Neural cell (in vitro differentiated cells): ENCODE measurements around the gene C7orf25.

ENCODE experiments used
- EP300 ChIP-seq: fragments of 450-650 bp; conservative IDR thresholded peaks from 2 replicates; pipeline ENCODE4 v1.6.1; 2014; ENCODE audit warnings: antibody characterized with exemption, mild to moderate bottlenecking, moderate library complexity; ENCODE audit not compliant: poor library complexity, severe bottlenecking
- EZH2 ChIP-seq: fragments of 200-600, 300-800 bp; shearing (Covaris generic), sonication (generic); IDR thresholded peaks from 2 replicates; pipeline ENCODE4 v1.6.1; 2014; ENCODE audit warnings: antibody characterized with exemption, low read length, borderline replicate concordance, mild to moderate bottlenecking; ENCODE audit not compliant: insufficient read depth, poor library complexity, severe bottlenecking
- RAD21 ChIP-seq: fragments of 450-650 bp; conservative IDR thresholded peaks from 2 replicates; pipeline ENCODE4 v1.6.1; 2014; ENCODE audit warnings: antibody characterized with exemption, mild to moderate bottlenecking, moderate library complexity
- SMC3 ChIP-seq: fragments of 450-650 bp; conservative IDR thresholded peaks from 2 replicates; pipeline ENCODE4 v1.6.1; 2014; ENCODE audit warnings: antibody characterized with exemption, mild to moderate bottlenecking, moderate library complexity; ENCODE audit not compliant: poor library complexity
- TF ChIP-seq, protein P1 (sequence below): fragments of 450-650 bp; IDR thresholded peaks from 2 replicates; pipeline ENCODE4 v1.5.1; 2014; ENCODE audit warnings: antibody characterized with exemption, mild to moderate bottlenecking, moderate library complexity; ENCODE audit not compliant: poor library complexity, severe bottlenecking

- TF ChIP-seq, protein P1, sequence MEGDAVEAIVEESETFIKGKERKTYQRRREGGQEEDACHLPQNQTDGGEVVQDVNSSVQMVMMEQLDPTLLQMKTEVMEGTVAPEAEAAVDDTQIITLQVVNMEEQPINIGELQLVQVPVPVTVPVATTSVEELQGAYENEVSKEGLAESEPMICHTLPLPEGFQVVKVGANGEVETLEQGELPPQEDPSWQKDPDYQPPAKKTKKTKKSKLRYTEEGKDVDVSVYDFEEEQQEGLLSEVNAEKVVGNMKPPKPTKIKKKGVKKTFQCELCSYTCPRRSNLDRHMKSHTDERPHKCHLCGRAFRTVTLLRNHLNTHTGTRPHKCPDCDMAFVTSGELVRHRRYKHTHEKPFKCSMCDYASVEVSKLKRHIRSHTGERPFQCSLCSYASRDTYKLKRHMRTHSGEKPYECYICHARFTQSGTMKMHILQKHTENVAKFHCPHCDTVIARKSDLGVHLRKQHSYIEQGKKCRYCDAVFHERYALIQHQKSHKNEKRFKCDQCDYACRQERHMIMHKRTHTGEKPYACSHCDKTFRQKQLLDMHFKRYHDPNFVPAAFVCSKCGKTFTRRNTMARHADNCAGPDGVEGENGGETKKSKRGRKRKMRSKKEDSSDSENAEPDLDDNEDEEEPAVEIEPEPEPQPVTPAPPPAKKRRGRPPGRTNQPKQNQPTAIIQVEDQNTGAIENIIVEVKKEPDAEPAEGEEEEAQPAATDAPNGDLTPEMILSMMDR: no peak
- no peak for TF ChIP-seq EP300
- TF ChIP-seq EZH2: no peak
- TF ChIP-seq SMC3: no peak
- TF ChIP-seq RAD21: no peak
Observed at GRCh38 chr7:42956062-42956461, 44.2 kb upstream of the C7orf25 start.
